ENCODE results near the gene NPAS2. TPM values are rescaled to one million over a fixed set of nuclear protein-coding genes. Genes with fewer than 3 reads are reported as not detected.

The NPAS2 gene
- total and polyA plus RNA-seq, 7 donors = 8.5 to 56.2 (median 17.3) TPM

DNA sequence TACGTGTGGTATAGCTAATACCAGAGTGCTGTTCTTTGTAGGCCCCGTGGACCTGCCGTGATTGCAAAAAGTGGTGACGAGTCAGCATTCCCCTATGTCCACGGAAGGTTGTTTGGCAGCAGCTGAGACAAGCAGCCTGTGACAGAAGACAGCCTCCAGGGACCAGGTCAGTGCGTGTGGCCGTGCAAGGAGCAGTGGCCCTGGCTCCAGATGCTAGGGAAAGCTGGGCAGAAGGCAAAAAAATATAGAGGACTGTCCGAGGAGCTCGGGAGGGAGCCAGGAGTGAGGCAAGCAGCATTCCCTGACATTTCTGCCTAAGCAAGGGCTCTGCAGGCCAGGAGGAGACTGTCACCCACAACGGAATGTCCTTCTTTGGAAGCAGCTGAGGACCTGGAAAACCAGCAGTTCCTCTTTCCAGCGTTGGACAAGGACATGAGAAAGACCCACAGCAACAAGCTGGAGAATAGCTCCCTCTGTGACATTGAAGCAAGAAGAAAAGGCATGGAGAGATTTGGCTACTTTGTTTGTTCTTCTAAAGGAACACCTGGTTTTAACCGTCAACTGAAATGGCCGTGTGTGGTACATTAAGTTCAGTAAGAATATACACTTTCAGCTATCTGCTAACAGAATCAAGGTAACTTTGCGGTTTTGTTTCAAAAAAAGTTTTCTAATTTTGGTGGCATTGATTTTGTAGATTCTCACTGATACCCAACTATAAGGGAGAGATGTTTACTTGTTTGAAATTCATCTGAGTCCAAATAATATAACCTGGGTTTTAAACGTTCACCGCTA is 58.3 kb downstream of the NPAS2 start:
- WGBS, 3 donors = 31 to 43% (median 34%) methylated on average over 16 of the region's 16 CpGs
- intact Hi-C loops (cut with DNase I) = no loop called here
- Histone ChIP-seq H3K36me3 (ENCODE audit: insufficient read depth in 1 of 2, low read depth in 1 of 2) (no peaks in the 10 kb centered on the region), H3K27me3 (ENCODE audit: insufficient read depth in 3 of 3, low read length in 2 of 3) (no peaks in the 10 kb centered on the region), H3K4me1 (no peaks in the 10 kb centered on the region), H3K9me3 (no peaks in the 10 kb centered on the region), H3K4me3 (no peak overlapping the region), H3K27ac (peak overlapping the region; percentile 37)
- TF ChIP-seq, protein P1, sequence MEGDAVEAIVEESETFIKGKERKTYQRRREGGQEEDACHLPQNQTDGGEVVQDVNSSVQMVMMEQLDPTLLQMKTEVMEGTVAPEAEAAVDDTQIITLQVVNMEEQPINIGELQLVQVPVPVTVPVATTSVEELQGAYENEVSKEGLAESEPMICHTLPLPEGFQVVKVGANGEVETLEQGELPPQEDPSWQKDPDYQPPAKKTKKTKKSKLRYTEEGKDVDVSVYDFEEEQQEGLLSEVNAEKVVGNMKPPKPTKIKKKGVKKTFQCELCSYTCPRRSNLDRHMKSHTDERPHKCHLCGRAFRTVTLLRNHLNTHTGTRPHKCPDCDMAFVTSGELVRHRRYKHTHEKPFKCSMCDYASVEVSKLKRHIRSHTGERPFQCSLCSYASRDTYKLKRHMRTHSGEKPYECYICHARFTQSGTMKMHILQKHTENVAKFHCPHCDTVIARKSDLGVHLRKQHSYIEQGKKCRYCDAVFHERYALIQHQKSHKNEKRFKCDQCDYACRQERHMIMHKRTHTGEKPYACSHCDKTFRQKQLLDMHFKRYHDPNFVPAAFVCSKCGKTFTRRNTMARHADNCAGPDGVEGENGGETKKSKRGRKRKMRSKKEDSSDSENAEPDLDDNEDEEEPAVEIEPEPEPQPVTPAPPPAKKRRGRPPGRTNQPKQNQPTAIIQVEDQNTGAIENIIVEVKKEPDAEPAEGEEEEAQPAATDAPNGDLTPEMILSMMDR (IDR thresholded peaks at IDR 0.05) = no peak
- DNase-seq (peak; percentile 64 to 71), ATAC-seq (peak; percentile 55 to 86 (median 79))

DNA sequence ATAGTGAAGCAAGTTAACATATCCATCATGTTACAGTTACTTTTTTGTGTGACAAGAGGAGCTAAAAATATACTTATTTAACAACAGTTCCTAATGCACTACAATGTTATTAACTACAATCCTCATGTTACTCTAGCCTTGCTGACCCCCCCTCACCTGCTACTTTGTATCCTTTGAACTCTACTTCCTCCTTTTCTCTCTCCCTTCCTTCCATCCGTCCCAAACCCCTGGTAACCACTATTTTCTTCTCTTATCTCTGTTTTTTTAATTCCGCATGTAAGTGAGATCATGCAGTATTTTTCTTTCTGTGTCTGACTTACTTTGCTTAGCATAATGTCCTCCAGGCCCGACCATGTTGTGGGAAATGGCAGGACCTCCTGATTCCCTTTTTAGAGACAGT is 59.4 kb downstream of the NPAS2 start:
- H3K27me3 ChIP-seq (ENCODE audit: insufficient read depth in 3 of 3, low read length in 2 of 3) = no peaks in the 10 kb centered on the region
- no peaks in the 10 kb centered on the region for H3K9me3 ChIP-seq
- no peak overlapping the region for H3K27ac ChIP-seq
- no peak overlapping the region for H3K4me3 ChIP-seq
- peaks cover 8% of the 10 kb centered on the region for H3K4me1 ChIP-seq
- no peaks in the 10 kb centered on the region for H3K36me3 ChIP-seq (ENCODE audit: insufficient read depth in 1 of 2, low read depth in 1 of 2)
- WGBS, 3 donors = 71 to 87% (median 85%) methylated on average over 3 of the region's 3 CpGs
- DNase-seq (no peak), ATAC-seq (no peak)
- intact Hi-C loops (cut with DNase I) = no loop called here
- TF ChIP-seq, protein P1 (IDR thresholded peaks at IDR 0.05) = no peak

DNA sequence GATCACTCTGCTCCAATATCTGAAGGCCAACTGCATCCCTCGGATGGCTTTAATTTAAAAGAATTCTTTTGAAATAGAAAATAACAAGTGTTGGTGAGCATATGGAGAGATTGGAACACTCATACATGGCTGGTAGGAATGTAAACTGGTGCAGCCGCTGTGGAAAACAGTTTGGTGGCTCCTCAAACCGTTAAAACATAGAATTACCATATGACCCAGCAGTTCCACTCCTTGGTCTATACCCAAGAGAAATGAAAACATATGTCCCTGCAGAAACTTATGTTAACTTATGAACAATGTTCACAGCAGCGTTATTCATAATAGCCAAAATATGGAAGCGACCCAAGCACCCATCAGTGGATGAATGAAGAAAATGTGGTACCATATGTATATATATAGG is 60.1 kb downstream of the NPAS2 start:
- TF ChIP-seq, protein P1 (IDR thresholded peaks at IDR 0.05) = no peak
- 95 to 96% (median 96%) methylated on average over 5 of the region's 5 CpGs for WGBS, 3 donors
- ATAC-seq (no peak), DNase-seq (no peak)
- Histone ChIP-seq H3K27me3 (ENCODE audit: insufficient read depth in 3 of 3, low read length in 2 of 3) (no peaks in the 10 kb centered on the region), H3K4me1 (peaks cover 9% of the 10 kb centered on the region), H3K27ac (no peak overlapping the region), H3K4me3 (no peak overlapping the region), H3K36me3 (ENCODE audit: insufficient read depth in 1 of 2, low read depth in 1 of 2) (no peaks in the 10 kb centered on the region), H3K9me3 (no peaks in the 10 kb centered on the region)
- intact Hi-C loops (cut with DNase I) = no loop called here

DNA sequence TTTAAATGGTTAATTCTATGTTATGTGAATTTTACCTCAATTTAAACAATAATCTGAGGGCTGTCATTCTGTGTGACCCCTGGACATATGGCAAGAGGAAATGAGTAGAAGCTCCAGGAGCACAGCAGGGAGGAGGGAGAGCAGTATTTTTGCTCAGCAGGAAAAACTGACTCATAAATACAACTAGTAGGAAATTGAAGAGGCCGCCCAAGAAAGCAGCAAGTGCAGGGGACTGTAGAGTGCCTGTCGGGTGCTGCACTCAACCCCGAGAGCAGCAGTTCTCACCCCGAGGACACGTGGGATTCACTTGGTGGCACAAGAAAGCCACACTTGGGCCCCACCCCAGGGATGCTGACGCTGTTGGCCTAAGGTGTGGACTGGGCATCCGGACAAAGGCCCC is 60.8 kb downstream of the NPAS2 start:
- ATAC-seq (no peak), DNase-seq (no peak)
- peaks cover 14% of the 10 kb centered on the region for H3K4me1 ChIP-seq
- WGBS, 3 donors = 89 to 92% (median 90%) methylated on average over 7 of the region's 7 CpGs
- no peaks in the 10 kb centered on the region for H3K27me3 ChIP-seq (ENCODE audit: insufficient read depth in 3 of 3, low read length in 2 of 3)
- H3K36me3 ChIP-seq (ENCODE audit: insufficient read depth in 1 of 2, low read depth in 1 of 2) = no peaks in the 10 kb centered on the region
- H3K4me3 ChIP-seq = no peak overlapping the region
- intact Hi-C loops (cut with DNase I) = no loop called here
- TF ChIP-seq, protein P1 (IDR thresholded peaks at IDR 0.05) = no peak
- no peak overlapping the region for H3K27ac ChIP-seq
- H3K9me3 ChIP-seq = no peaks in the 10 kb centered on the region
